Endodermal cell (in vitro differentiated cells): Measurements from ENCODE around the gene HYDIN. TPM values are rescaled to one million over a fixed set of nuclear protein-coding genes. Genes with fewer than 3 reads are reported as not detected.
"Not testable (repeated sequence)": the region's sequence is repeated elsewhere in the genome, so short reads cannot be mapped to it uniquely, and the experiment has no call there.

Experiments
- DNase-seq: peaks from one replicate; pipeline ENCODE4 v3.0.0-alpha.2; 2017
- H3K27ac ChIP-seq: 2 replicates; pipeline ENCODE4 v1.5.1; 2013; ENCODE audit warnings: mild to moderate bottlenecking, low read depth, low read length, moderate library complexity
- H3K27me3 ChIP-seq: 2 replicates; pipeline ENCODE4 v1.6.1; 2013; ENCODE audit warnings: mild to moderate bottlenecking, low read length, moderate library complexity; ENCODE audit not compliant: insufficient read depth, control insufficient read depth, poor library complexity, severe bottlenecking
- H3K36me3 ChIP-seq: 2 replicates; pipeline ENCODE4 v1.7.0; 2013; ENCODE audit warnings: mild to moderate bottlenecking, low read length, moderate library complexity; ENCODE audit not compliant: control insufficient read depth, insufficient read depth
- H3K4me1 ChIP-seq: one replicate; pipeline ENCODE4 v1.7.0; 2013; ENCODE audit warnings: low read length; ENCODE audit not compliant: control insufficient read depth, insufficient read depth
- H3K4me3 ChIP-seq: 2 replicates; pipeline ENCODE4 v1.5.1; 2013; ENCODE audit warnings: mild to moderate bottlenecking, low read length, moderate library complexity
- H3K9ac ChIP-seq: 2 replicates; pipeline ENCODE4 v1.6.1; 2013; ENCODE audit warnings: mild to moderate bottlenecking, low read length, moderate library complexity; ENCODE audit not compliant: poor library complexity, severe bottlenecking; ENCODE audit errors: extremely low read depth
- H3K9me3 ChIP-seq: 2 replicates; pipeline ENCODE4 v1.6.1; 2013; ENCODE audit warnings: mild to moderate bottlenecking, low read length, moderate library complexity; ENCODE audit not compliant: control insufficient read depth
- H3K27ac Mint-ChIP-seq: 2 replicates; pipeline ENCODE4 v1.8.0; 2020; ENCODE audit warnings: mixed read lengths
- H3K27me3 Mint-ChIP-seq: 2 replicates; pipeline ENCODE4 v1.8.0; 2021; ENCODE audit warnings: mild to moderate bottlenecking, mixed read lengths; ENCODE audit not compliant: insufficient read depth
- H3K36me3 Mint-ChIP-seq: 2 replicates; pipeline ENCODE4 v1.8.0; 2020; ENCODE audit warnings: low read depth, mixed read lengths
- H3K4me1 Mint-ChIP-seq: 2 replicates; pipeline ENCODE4 v1.8.0; 2020; ENCODE audit warnings: mixed read lengths
- H3K4me3 Mint-ChIP-seq: 2 replicates; pipeline ENCODE4 v1.8.0; 2020; ENCODE audit warnings: mild to moderate bottlenecking, moderate library complexity, mixed read lengths
- H3K9me3 Mint-ChIP-seq: 2 replicates; pipeline ENCODE4 v1.8.0; 2020; ENCODE audit warnings: mild to moderate bottlenecking, mixed read lengths
- WGBS, 2 experiments: methylation state at CpG; one replicate each; pipeline versions ENCODE4 v1.1.5 to v1.1.7; 2013; ENCODE audit warnings: missing lambda C conversion rate in 2 of 2, mixed read lengths in 1 of 2; ENCODE audit not compliant: insufficient coverage in 1 of 2, insufficient read length in 1 of 2; 5-methylcytosine and 5-hydroxymethylcytosine counted together
- total RNA-seq, 2 donors: library from RNA; stranded (reverse); fragmentation: NEBNext Ultra II Directional in 1 of 2; extraction: Animal tissue kit (Norgen Biotek cat#: 25700) in 1 of 2; gene quantifications; 2 replicates in 1 of 2; 3 replicates in 1 of 2; pipeline ENCODE4 v1.2.1, GENCODE V29; 2021

HYDIN gene
- total RNA-seq, 2 donors from 2014 or later = 6.4 to 7.7 TPM

DNA sequence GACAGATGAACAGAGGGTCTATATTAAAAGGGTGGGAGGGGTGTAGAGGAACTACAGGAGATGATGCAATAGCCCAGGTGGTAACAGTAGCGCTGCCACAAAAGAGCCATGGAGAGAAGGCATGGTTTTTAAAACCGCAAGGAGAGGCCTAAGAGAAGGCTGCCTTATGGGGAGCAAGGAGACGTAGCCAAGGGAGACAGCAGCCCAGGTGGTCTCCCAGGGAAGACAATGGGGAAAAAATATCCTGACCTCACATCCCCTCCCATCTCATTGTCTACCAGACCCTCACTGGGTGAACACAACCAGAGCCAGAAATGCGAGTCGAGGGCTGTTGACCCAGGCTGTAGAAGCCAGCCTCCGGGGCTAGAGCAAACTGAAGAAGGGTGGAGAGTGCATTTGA is 77.2 kb downstream of the HYDIN start:
- H3K4me1 Mint-ChIP-seq, H3K36me3 ChIP-seq, H3K4me3 ChIP-seq, H3K27ac Mint-ChIP-seq, H3K4me3 Mint-ChIP-seq, H3K9me3 ChIP-seq, H3K27me3 ChIP-seq, H3K27ac ChIP-seq, H3K27me3 Mint-ChIP-seq, H3K9me3 Mint-ChIP-seq, H3K9ac ChIP-seq, H3K36me3 Mint-ChIP-seq, H3K4me1 ChIP-seq, DNase-seq: not testable (repeated sequence)
- no CpG with 5 or more reads among the region's 6 CpGs for WGBS, 2 experiments

DNA sequence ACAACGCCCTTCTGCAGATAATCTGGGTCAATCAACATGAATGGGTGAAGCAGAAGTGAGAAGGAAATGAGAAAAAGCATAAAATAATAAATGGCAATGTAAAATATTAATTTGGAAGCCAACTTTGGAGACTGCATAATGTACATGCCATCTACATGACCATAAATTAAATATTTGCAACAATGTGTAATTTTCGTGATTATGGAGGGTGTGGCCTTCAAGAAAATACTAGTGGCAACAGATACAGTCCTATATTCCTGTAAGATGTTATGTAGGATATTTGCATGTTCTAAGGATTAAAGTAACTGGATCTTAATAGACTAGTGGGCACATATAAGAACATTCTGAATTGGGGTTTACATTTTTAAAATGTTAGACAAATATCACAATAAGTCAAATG is 78.9 kb downstream of the HYDIN start:
- H3K27me3 ChIP-seq, H3K4me3 Mint-ChIP-seq, H3K4me3 ChIP-seq, DNase-seq, H3K4me1 Mint-ChIP-seq, H3K4me1 ChIP-seq, H3K27ac ChIP-seq, H3K9ac ChIP-seq, H3K9me3 Mint-ChIP-seq, H3K36me3 Mint-ChIP-seq, H3K27me3 Mint-ChIP-seq, H3K36me3 ChIP-seq, H3K27ac Mint-ChIP-seq, H3K9me3 ChIP-seq: not testable (repeated sequence)
- WGBS, 2 experiments = no CpG with 5 or more reads among the region's 2 CpGs

DNA sequence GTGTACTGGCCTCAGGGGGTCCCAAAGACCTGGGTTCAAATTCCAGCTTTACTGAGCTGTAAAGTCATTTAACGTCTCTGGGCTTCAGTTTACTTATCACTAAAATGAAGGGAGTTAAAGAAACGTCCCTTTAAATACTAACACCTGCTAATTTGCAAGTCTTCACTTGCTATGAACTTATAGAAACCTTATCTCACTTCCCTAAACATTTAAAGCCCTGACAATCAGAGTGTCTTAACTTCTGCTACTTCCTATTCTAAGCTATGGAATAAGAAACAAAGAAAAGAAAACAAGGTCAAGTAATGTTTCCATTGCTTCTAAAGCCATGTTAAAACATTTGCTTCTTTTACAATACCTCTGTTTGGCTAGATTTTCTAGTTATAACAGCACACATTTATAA is 87.3 kb downstream of the HYDIN start:
- not testable (repeated sequence) for H3K27ac Mint-ChIP-seq, H3K36me3 ChIP-seq, H3K36me3 Mint-ChIP-seq, H3K27ac ChIP-seq, H3K9ac ChIP-seq, H3K4me3 Mint-ChIP-seq, H3K9me3 Mint-ChIP-seq, H3K4me1 ChIP-seq, H3K4me1 Mint-ChIP-seq, H3K4me3 ChIP-seq, DNase-seq, H3K27me3 ChIP-seq, H3K27me3 Mint-ChIP-seq, H3K9me3 ChIP-seq
- no CpG with 5 or more reads among the region's 2 CpGs for WGBS, 2 experiments

DNA sequence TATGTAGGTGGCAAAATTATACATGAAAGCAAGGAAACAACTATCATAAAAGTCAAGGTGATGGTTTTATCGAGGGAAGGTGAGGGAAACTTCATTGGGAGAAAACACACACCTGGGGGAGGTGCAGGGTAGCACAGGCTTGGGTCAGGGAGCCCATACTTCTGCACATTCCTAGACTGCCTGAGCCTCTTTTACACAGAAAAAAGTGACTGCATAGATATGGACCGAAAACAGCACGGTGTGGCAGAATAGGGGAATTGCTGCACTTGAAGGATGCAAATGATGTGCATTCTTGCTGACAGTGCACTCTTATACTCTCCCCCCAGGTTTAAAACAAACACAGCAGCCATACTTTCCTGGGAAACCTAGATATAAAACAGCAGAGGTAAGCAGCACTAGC is 120.0 kb downstream of the HYDIN start:
- H3K36me3 ChIP-seq, H3K4me1 Mint-ChIP-seq, H3K4me1 ChIP-seq, DNase-seq, H3K4me3 ChIP-seq, H3K9me3 Mint-ChIP-seq, H3K4me3 Mint-ChIP-seq, H3K9me3 ChIP-seq, H3K36me3 Mint-ChIP-seq, H3K27ac Mint-ChIP-seq, H3K27me3 ChIP-seq, H3K9ac ChIP-seq, H3K27ac ChIP-seq, H3K27me3 Mint-ChIP-seq: not testable (repeated sequence)
- 91% methylated on average over 1 of the region's 3 CpGs; no CpG with 5 or more reads in 1 of the 2 experiments for WGBS, 2 experiments

DNA sequence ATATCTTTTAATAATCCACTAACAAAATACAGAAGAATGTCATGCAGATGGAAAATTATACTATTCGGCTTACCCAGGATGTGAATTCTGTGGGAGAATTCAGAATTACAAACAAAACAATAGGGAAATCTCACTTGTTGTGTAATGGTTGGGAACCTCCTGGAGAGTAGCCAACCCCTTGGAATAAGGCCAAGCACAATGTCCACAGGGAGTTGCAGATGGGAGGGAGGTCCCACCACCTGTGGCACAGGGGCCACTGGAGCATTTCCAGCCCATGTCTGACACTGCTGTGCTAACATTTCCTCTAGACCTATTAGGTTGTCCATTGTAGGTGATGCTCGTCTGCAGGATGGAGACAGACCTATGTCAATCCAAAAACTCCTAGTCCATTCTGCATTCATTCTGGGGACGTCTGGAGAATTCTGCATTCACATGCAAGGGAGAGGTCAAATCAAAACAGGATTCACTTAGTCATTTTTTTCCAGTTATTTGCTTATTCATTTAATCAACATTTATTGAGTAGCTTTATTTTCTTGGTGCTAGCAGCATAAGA is 120.8 kb downstream of the HYDIN start:
- H3K4me3 ChIP-seq, H3K27ac ChIP-seq, H3K4me1 ChIP-seq, H3K27me3 Mint-ChIP-seq, H3K36me3 Mint-ChIP-seq, DNase-seq, H3K9ac ChIP-seq, H3K9me3 Mint-ChIP-seq, H3K9me3 ChIP-seq, H3K36me3 ChIP-seq, H3K27me3 ChIP-seq, H3K4me1 Mint-ChIP-seq, H3K4me3 Mint-ChIP-seq, H3K27ac Mint-ChIP-seq: not testable (repeated sequence)
- no CpG with 5 or more reads among the region's 3 CpGs for WGBS, 2 experiments

DNA sequence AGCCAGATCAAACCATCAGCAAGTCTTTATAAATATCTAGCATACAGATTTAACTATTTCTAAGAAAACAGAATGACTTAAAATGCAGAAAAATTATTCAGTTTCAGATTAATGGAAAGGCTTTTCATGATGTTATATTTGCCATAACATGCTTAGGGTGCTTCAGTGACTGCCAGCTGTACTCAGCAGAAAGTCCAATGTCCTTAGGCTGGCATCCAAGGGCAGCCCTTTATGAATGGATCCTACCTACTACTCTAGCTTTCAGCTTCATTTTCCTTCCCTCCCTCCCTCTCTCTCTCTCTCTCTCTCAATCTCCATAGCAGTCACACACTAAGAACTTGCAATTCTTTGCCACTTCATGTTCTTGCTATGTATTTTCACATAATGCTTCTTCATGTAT is 124.6 kb downstream of the HYDIN start:
- not testable (repeated sequence) for H3K9me3 Mint-ChIP-seq, H3K4me1 Mint-ChIP-seq, H3K4me1 ChIP-seq, H3K36me3 ChIP-seq, H3K9ac ChIP-seq, DNase-seq, H3K27me3 Mint-ChIP-seq, H3K4me3 Mint-ChIP-seq, H3K36me3 Mint-ChIP-seq, H3K27ac ChIP-seq, H3K27ac Mint-ChIP-seq, H3K4me3 ChIP-seq, H3K27me3 ChIP-seq, H3K9me3 ChIP-seq

DNA sequence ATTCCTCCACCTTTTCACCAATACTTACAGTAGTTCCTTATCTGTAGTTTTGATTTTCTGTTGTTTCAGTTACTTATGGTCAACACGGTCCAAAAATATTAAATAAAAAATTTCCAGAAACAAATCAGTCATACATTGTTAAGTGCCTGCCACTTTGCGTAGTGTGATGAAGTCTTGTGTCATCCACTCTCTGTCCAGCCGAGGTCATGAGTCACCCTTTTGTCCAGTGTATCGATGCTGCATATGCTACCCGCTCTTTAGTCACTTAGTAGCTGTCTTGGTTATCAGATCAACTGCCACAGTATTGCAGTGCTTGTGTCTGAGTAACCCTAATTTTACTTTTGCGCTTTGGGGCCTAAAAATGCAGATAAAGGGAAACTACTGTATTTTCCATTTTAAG is 146.9 kb downstream of the HYDIN start:
- H3K27ac ChIP-seq, H3K27ac Mint-ChIP-seq, H3K9me3 Mint-ChIP-seq, H3K4me1 Mint-ChIP-seq, H3K36me3 ChIP-seq, DNase-seq, H3K36me3 Mint-ChIP-seq, H3K9ac ChIP-seq, H3K4me3 Mint-ChIP-seq, H3K4me1 ChIP-seq, H3K4me3 ChIP-seq, H3K27me3 ChIP-seq, H3K27me3 Mint-ChIP-seq, H3K9me3 ChIP-seq: not testable (repeated sequence)
- 76% methylated on average over 2 of the region's 6 CpGs; no CpG with 5 or more reads in 1 of the 2 experiments for WGBS, 2 experiments
